BE2C (cell line): ENCODE data around the gene ARSA.

Experiments
- DNase-seq: peaks from one replicate; pipeline ENCODE4 v3.0.0-alpha.2; 2020
- H3K27me3 ChIP-seq: fragments of 250-450 bp; sonication (Bioruptor Pico); 2 replicates; pipeline ENCODE4 v1.5.1; 2020; ENCODE audit warnings: mild to moderate bottlenecking
- H3K36me3 ChIP-seq: fragments of 250-450 bp; sonication (Bioruptor Pico); 2 replicates; pipeline ENCODE4 v1.5.1; 2020; ENCODE audit warnings: mild to moderate bottlenecking
- H3K4me1 ChIP-seq: fragments of 250-450 bp; sonication (Bioruptor Pico); 2 replicates; pipeline ENCODE4 v1.5.1; 2020
- H3K4me3 ChIP-seq: 2 replicates; pipeline ENCODE4 v1.5.1; 2011; ENCODE audit warnings: low read depth, low read length
- H3K9me3 ChIP-seq: fragments of 250-450 bp; sonication (Bioruptor Pico); 2 replicates; pipeline ENCODE4 v1.5.1; 2020
- CTCF ChIP-seq: IDR thresholded peaks from 2 replicates; pipeline ENCODE4 v1.5.1; 2012; ENCODE audit warnings: mild to moderate bottlenecking, low read depth, low read length

The ARSA gene

GRCh38 chr22:50613291-50613981 is 14.5 kb downstream of the ARSA start:
- Histone ChIP-seq H3K4me1 (no peaks in the 10 kb centered on the region), H3K4me3 (no peak overlapping the region), H3K27me3 (0 out of 2 replicates have a peak, but pooled peaks cover 4% of the 10 kb centered on the region), H3K36me3 (no peaks in the 10 kb centered on the region), H3K9me3 (no peaks in the 10 kb centered on the region; the same call in 1 of the 2 replicates)
- TF ChIP-seq CTCF, result no peak
- peak; percentile 26 for DNase-seq

- Histone ChIP-seq H3K4me1 (no peaks in the 10 kb centered on the region), H3K36me3 (peaks cover 3% of the 10 kb centered on the region), H3K9me3 (no peaks in the 10 kb centered on the region; the same call in 1 of the 2 replicates), H3K27me3 (0 out of 2 replicates have a peak, but pooled peaks cover 4% of the 10 kb centered on the region), H3K4me3 (no peak overlapping the region)
- no peak for TF ChIP-seq CTCF
- DNase-seq, result peak; percentile 50
These were observed 15.3 kb downstream of the ARSA start for GRCh38 chr22:50612528-50613221.

- no peaks in the 10 kb centered on the region for H3K4me1 ChIP-seq
- 0 out of 2 replicates have a peak, but pooled peaks cover 4% of the 10 kb centered on the region for H3K27me3 ChIP-seq
- H3K4me3 ChIP-seq, result no peak overlapping the region
- no peaks in the 10 kb centered on the region; the same call in 1 of the 2 replicates for H3K9me3 ChIP-seq
- no peak for TF ChIP-seq CTCF
- H3K36me3 ChIP-seq, result peaks cover 8% of the 10 kb centered on the region
- DNase-seq, result no peak
These were observed 15.8 kb downstream of the ARSA start for GRCh38 chr22:50612168-50612527.

- H3K27me3 ChIP-seq, result 0 out of 2 replicates have a peak, but pooled peaks cover 4% of the 10 kb centered on the region
- H3K36me3 ChIP-seq, result peaks cover 11% of the 10 kb centered on the region
These were observed 16.5 kb downstream of the ARSA start for GRCh38 chr22:50611341-50612060.

GRCh38 chr22:50610581-50610980 is 17.4 kb downstream of the ARSA start:
- TF ChIP-seq CTCF, result no peak
- no peak overlapping the region for H3K4me3 ChIP-seq

More at GRCh38 chr22:50611341-50612060, 16.5 kb downstream of the ARSA start:
- Histone ChIP-seq H3K9me3 (no peaks in the 10 kb centered on the region; the same call in 1 of the 2 replicates), H3K4me3 (no peak overlapping the region), H3K4me1 (no peaks in the 10 kb centered on the region)
- no peak for TF ChIP-seq CTCF
- DNase-seq, result no peak

More at GRCh38 chr22:50610581-50610980, 17.4 kb downstream of the ARSA start:
- Histone ChIP-seq H3K4me1 (no peaks in the 10 kb centered on the region), H3K36me3 (peaks cover 20% of the 10 kb centered on the region), H3K9me3 (no peaks in the 10 kb centered on the region; the same call in 1 of the 2 replicates), H3K27me3 (0 out of 2 replicates have a peak, but pooled peaks cover 4% of the 10 kb centered on the region)
- DNase-seq, result no peak
